ENCODE data around the gene ZNF546.

ZNF546 gene

GRCh38 chr19:40055832-40056504 lies 59.1 kb downstream of the ZNF546 start, which contains the start of gene ZNF780B:
ZNF780B (minus strand) TSS chr19:40056231; CDS start chr19:40050332, 5,899 bp downstream.
- DNase-seq: peak; percentile 72

DNA sequence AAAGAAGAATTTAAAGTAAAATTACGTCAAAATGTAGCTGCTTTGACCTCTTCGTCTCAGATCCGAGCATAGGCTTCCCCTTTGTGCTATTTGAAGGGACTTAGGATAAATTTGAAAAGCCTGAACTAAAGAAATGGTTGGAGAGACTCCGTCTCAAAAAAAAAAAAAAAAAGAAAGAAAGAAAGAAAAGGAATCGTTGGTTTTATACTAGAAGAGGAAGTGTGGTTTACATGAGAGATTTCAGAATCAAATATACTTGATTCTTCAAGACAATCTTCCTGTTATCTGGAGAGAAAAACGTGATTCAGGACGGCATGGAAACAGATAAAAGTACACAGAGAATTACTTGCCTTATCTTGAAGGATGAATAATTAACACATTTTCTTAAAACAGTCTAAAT lies 59.6 kb downstream of the ZNF546 start:
- ATAC-seq: no peak
- DNase-seq: no peak

More at GRCh38 chr19:40055832-40056504, 59.1 kb downstream of the ZNF546 start, which contains the start of gene ZNF780B:
- peak; percentile 96 for ATAC-seq

GRCh38 chr19:40057166-40057565 lies 60.3 kb downstream of the ZNF546 start:
- DNase-seq (no peak), ATAC-seq (no peak)

DNA sequence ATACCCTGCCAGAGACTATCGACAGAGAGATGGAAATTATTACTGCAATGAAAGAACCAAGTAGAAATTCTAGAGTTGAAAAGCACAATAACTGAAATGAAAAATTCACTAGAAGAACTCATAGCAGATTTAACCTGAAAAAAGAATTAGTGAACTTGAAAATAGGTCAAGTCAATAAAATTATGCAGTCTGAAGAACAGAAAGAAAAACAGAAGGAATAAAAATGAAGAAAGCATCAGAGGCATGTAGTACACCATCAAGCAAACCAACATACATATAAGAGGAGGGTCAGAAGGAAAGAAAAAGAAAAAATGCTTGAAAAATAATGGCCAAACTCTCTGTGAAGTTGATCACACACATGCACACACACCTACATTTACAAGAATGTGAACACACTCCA lies 62.8 kb downstream of the ZNF546 start:
- no peak for DNase-seq
- no peak for ATAC-seq

DNA sequence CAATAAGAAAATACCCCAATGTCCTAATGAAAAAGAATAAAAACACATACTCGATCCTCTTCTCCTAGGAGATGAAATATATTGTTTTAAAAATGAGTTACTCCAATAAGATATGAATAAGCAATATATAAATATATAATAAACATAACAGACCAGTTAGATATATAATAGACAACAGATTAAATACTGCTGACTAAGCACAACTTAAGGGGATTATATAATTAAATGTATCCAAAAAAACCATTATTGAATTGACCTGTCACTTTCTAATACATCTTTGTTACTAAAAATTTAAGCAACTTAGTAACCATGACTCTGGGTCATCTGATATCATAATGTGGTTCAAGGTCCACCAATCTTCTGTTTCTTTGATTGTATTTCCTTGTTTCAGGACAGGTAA lies 73.2 kb downstream of the ZNF546 start:
- no peak for ATAC-seq
- no peak for DNase-seq

All from stimulated activated naive CD8-positive, alpha-beta T cell treated with anti-CD3 and anti-CD28 coated beads, Interleukin-15, Interleukin-2, amounts not matched to agents 100 U/mL and 50 U/mL, for 24 hours (primary cell).